HCT116 (cell line): ENCODE results near the gene CERK. TPM values are rescaled to one million over a fixed set of nuclear protein-coding genes. Genes with fewer than 3 reads are reported as not detected.

Experiments used
- ATAC-seq: fragments of 200-7000 bp; cut with Tn5 transposase; 2 replicates; pipeline ENCODE4 v1.9.1; 2020; ENCODE audit warnings: mild to moderate bottlenecking, moderate library complexity
- BruUV-seq: library from RNA; stranded (reverse); fragments of 400-500 nt; replicated peaks from 2 replicates; lab custom pipeline; 2021; lab: Mats Ljungman, UMichigan
- CTCF ChIA-PET: fragments of 300-600 bp; sonication (Branson Sonifier 250); formaldehyde crosslinking; loops from one replicate; lab custom pipeline; 2021; ENCODE audit warnings: antibody characterized with exemption; lab: Charles Lee
- POLR2A ChIA-PET: fragments of 300-600, 350-600 bp; sonication (Branson Sonifier 250); formaldehyde crosslinking; loops from one replicate; lab custom pipeline; 2021; ENCODE audit warnings: antibody characterized with exemption; lab: Charles Lee
- RAD21 ChIA-PET, 2 experiments: fragments of 300-600 bp; sonication (Branson Sonifier 250); formaldehyde crosslinking; loops; one replicate each; lab custom pipeline; 2023; ENCODE audit warnings: low total read pairs in 2 of 2; ENCODE audit not compliant: uncharacterized antibody in 2 of 2, unreplicated experiment in 2 of 2, low non-redundant PET in 1 of 2; lab: Charles Lee
- DNase-seq: peaks from one replicate; pipeline ENCODE4 v3.0.0-alpha.2; 2010; ENCODE audit warnings: low read depth, low spot score
- H2AFZ ChIP-seq: fragments of 200-600 bp; shearing (Covaris generic), sonication (generic); 2 replicates; pipeline ENCODE4 v1.6.1; 2017; ENCODE audit warnings: low read depth, mixed run types, mixed read lengths, antibody characterized with exemption, low read length; ENCODE audit not compliant: poor library complexity, severe bottlenecking
- H3K27ac ChIP-seq: 2 replicates; pipeline ENCODE4 v1.5.1; 2012; ENCODE audit warnings: low read depth, low read length
- H3K27me3 ChIP-seq: fragments of 200-600 bp; sonication (generic); 2 replicates; pipeline ENCODE4 v1.6.1; 2016; ENCODE audit warnings: mixed run types, low read length, mixed read lengths; ENCODE audit not compliant: insufficient read depth
- H3K36me3 ChIP-seq, 2 experiments: fragments of 200-500 bp in 1 of 2; fragments of 200-600 bp in 1 of 2; sonication (Bioruptor generic) in 1 of 2; sonication (generic) in 1 of 2; 2 replicates each; pipeline versions ENCODE4 v1.5.1 to v1.6.1; 2014 to 2016; ENCODE audit warnings: low read length in 2 of 2, inconsistent platforms in 1 of 2, mixed read lengths in 1 of 2, mixed run types in 1 of 2; ENCODE audit not compliant: insufficient read depth in 2 of 2, control insufficient read depth in 1 of 2
- H3K4me1 ChIP-seq, 2 experiments: fragments of 200-600 bp in 1 of 2; sonication (generic) in 1 of 2; 2 replicates each; pipeline versions ENCODE4 v1.5.1 to v1.6.1; 2012 to 2017; ENCODE audit warnings: low read length in 2 of 2, inconsistent platforms in 1 of 2, mild to moderate bottlenecking in 1 of 2, mixed read lengths in 1 of 2, mixed run types in 1 of 2, moderate library complexity in 1 of 2; ENCODE audit not compliant: insufficient read depth in 2 of 2, control insufficient read depth in 1 of 2
- H3K4me2 ChIP-seq: fragments of 200-600 bp; sonication (generic); 2 replicates; pipeline ENCODE4 v1.6.1; 2017; ENCODE audit warnings: mixed run types, low read length, mixed read lengths
- H3K4me3 ChIP-seq, 2 experiments: fragments of 200-600 bp in 1 of 2; sonication (generic) in 1 of 2; replicated peaks in 1 of 2; 2 replicates each; pipeline ENCODE4 v1.5.1; 2011 to 2016; ENCODE audit warnings: low read length in 2 of 2, control low read depth in 1 of 2, low read depth in 1 of 2, mild to moderate bottlenecking in 1 of 2, mixed read lengths in 1 of 2, mixed run types in 1 of 2
- H3K79me2 ChIP-seq: fragments of 200-600 bp; sonication (generic); 2 replicates; pipeline ENCODE4 v1.6.1; 2017; ENCODE audit warnings: mild to moderate bottlenecking, mixed run types, low read length, moderate library complexity, mixed read lengths; ENCODE audit not compliant: insufficient read depth
- H3K9ac ChIP-seq: fragments of 200-600 bp; sonication (generic); 2 replicates; pipeline ENCODE4 v1.6.1; 2016; ENCODE audit warnings: low read length, mixed read lengths
- H3K9me2 ChIP-seq: fragments of 200-600 bp; sonication (generic), shearing (Covaris generic); 2 replicates; pipeline ENCODE4 v1.6.1; 2017; ENCODE audit warnings: mixed run types, mild to moderate bottlenecking, moderate library complexity; ENCODE audit not compliant: insufficient read depth
- H3K9me3 ChIP-seq, 2 experiments: fragments of 200-500 bp in 1 of 2; fragments of 200-600 bp in 1 of 2; sonication (Bioruptor generic) in 1 of 2; sonication (generic) in 1 of 2; 2 replicates each; pipeline ENCODE4 v1.6.1; 2014 to 2017; ENCODE audit warnings: low read length in 2 of 2, mixed read lengths in 2 of 2, inconsistent platforms in 1 of 2, low read depth in 1 of 2, mild to moderate bottlenecking in 1 of 2, mixed run types in 1 of 2, moderate library complexity in 1 of 2; ENCODE audit not compliant: control insufficient read depth in 1 of 2, insufficient read depth in 1 of 2
- H4K20me1 ChIP-seq: fragments of 200-600 bp; sonication (generic), shearing (Covaris generic); 2 replicates; pipeline ENCODE4 v1.6.1; 2017; ENCODE audit warnings: mixed run types, mild to moderate bottlenecking, moderate library complexity; ENCODE audit not compliant: insufficient read depth
- CEBPB ChIP-seq: IDR thresholded peaks from 2 replicates; pipeline ENCODE4 v1.6.1; 2012; ENCODE audit warnings: low read depth
- CTCF ChIP-seq, 3 experiments: fragments of 200-600 bp in 1 of 3; sonication (generic) in 1 of 3; IDR thresholded peaks in 2 of 3; conservative IDR thresholded peaks in 1 of 3; 2 replicates each; pipeline ENCODE4 v1.5.1; 2012 to 2017; ENCODE audit warnings: low read depth in 2 of 3, low read length in 2 of 3, antibody characterized with exemption in 1 of 3, borderline replicate concordance in 1 of 3, control low read depth in 1 of 3, mild to moderate bottlenecking in 1 of 3, mixed read lengths in 1 of 3, mixed run types in 1 of 3, moderate library complexity in 1 of 3; ENCODE audit not compliant: insufficient read depth in 1 of 3
- ELF1 ChIP-seq: IDR thresholded peaks from 2 replicates; pipeline ENCODE4 v1.6.1; 2012; ENCODE audit warnings: low read depth, borderline replicate concordance
- EZH2phosphoT487 ChIP-seq: fragments of 200-600 bp; IDR thresholded peaks from 2 replicates; pipeline ENCODE4 v1.6.1; 2018; ENCODE audit warnings: antibody characterized with exemption, borderline replicate concordance
- FOSL1 ChIP-seq: IDR thresholded peaks from 2 replicates; pipeline ENCODE4 v1.6.1; 2012; ENCODE audit warnings: low read depth
- JUND ChIP-seq: IDR thresholded peaks from 2 replicates; pipeline ENCODE4 v1.6.1; 2012
- POLR2A ChIP-seq: IDR thresholded peaks from 2 replicates; pipeline ENCODE4 v1.7.0; 2011; ENCODE audit warnings: borderline replicate concordance; ENCODE audit not compliant: insufficient read depth, insufficient read length; ENCODE audit errors: extremely low read depth
- REST ChIP-seq: IDR thresholded peaks from 2 replicates; pipeline ENCODE4 v1.6.1; 2012; ENCODE audit warnings: low read depth
- SIN3A ChIP-seq: IDR thresholded peaks from 2 replicates; pipeline ENCODE4 v1.6.1; 2012; ENCODE audit warnings: low read depth
- SP1 ChIP-seq: IDR thresholded peaks from 2 replicates; pipeline ENCODE4 v1.6.1; 2012; ENCODE audit warnings: low read depth
- SRF ChIP-seq: IDR thresholded peaks from 2 replicates; pipeline ENCODE4 v1.6.1; 2012; ENCODE audit warnings: low read depth
- TCF7L2 ChIP-seq: IDR thresholded peaks from 2 replicates; pipeline ENCODE4 v1.7.0; 2011; ENCODE audit warnings: borderline replicate concordance, inconsistent platforms; ENCODE audit not compliant: insufficient read depth, insufficient read length; ENCODE audit errors: extremely low read depth
- ZNF274 ChIP-seq: fragments of 200-500 bp; sonication (Bioruptor generic); IDR thresholded peaks from 2 replicates; pipeline ENCODE4 v1.6.1; 2014; ENCODE audit warnings: mild to moderate bottlenecking, low read depth, low read length, inconsistent platforms
- intact Hi-C: fragments of 100-400 bp; cut with micrococcal nuclease; formaldehyde crosslinking; loops from 2 replicates; pipeline ENCODE4 v1.10.0; 2022
- total RNA-seq: library from RNA; stranded (reverse); gene quantifications from one replicate; pipeline ENCODE4 v1.2.1, GENCODE V29; 2021; ENCODE audit not compliant: unreplicated experiment
- TF ChIP-seq, protein P1 (sequence below): IDR thresholded peaks from 2 replicates; pipeline ENCODE4 v1.6.1; 2012

CERK gene
- total RNA-seq, 1 experiment from 2014 or later, result 35.0 TPM

DNA sequence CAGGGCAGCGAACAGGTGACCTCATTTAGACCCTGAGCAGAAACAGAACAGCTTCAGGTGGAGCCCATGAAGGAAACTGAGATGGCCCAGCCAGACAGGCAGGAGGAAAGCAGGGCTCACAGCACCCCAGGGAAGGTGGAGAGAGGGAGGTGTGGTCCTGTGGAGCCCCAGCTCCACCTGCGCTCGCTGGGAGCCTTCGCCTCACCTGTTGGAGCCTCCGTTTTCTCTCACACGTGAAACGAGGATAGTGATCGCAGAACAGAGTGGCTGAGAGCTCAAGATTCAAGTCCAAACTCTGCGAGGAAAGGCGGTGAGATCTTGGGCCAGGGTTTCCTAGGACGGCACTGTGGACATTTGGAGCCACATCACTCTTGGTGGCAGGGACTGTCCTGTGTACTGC is 8.6 kb upstream of the CERK start:
- RAD21 ChIA-PET, result no interaction called here

More for the DNA sequence above, 8.6 kb upstream of the CERK start:
- no peaks in the 10 kb centered on the region for H3K9me2 ChIP-seq
- TF ChIP-seq SRF (no peak), REST (no peak), SP1 (no peak), CTCF (IDR thresholded peaks at IDR 0.05 in 2 of 3, conservative IDR thresholded peaks at IDR 0.05 in 1 of 3; ENCODE audit: borderline replicate concordance in 1 of 3, insufficient read depth in 1 of 3, low read depth in 2 of 3, low read length in 2 of 3) (no peak), SIN3A (no peak), EZH2phosphoT487 (no peak), CEBPB (no peak), POLR2A (no peak), FOSL1 (no peak), ZNF274 (no peak), JUND (no peak), ELF1 (no peak), TCF7L2 (no peak)
- TF ChIP-seq, protein P1, sequence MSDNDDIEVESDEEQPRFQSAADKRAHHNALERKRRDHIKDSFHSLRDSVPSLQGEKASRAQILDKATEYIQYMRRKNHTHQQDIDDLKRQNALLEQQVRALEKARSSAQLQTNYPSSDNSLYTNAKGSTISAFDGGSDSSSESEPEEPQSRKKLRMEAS, result no peak
- TF ChIP-seq, all 23 proteins: peak for 0
- Histone ChIP-seq H3K4me1 (peaks cover 0 to 26% of the 10 kb centered on the region in 2 experiments), H3K4me2 (no peak overlapping the region), H4K20me1 (no peaks in the 10 kb centered on the region), H3K36me3 (no peaks in the 10 kb centered on the region), H3K27me3 (no peaks in the 10 kb centered on the region), H3K9ac (no peak overlapping the region), H3K9me3 (no peaks in the 10 kb centered on the region), H2AFZ (no peak overlapping the region), H3K27ac (no peak overlapping the region), H3K79me2 (no peaks in the 10 kb centered on the region), H3K4me3 (no peak overlapping the region)
- ATAC-seq, result no peak
- ChIA-PET CTCF (no interaction called here), POLR2A (no interaction called here)
- intact Hi-C loops, result no loop called here
- DNase-seq, result no peak
- BruUV-seq, result no TSS peak
